Measurements from ENCODE around the gene PALS1.

The PALS1 gene

GRCh38 chr14:67241411-67242167 is at the start of gene PALS1:
Gene PALS1 (plus strand): TSS chr14:67241435. CDS start chr14:67279171, 37,736 bp downstream.
- Histone ChIP-seq H3K4me3 (ENCODE audit: low read depth in 1 of 2, low read length in 2 of 2) (peak within 1 kb of the TSS; percentile 83 to 91), H3K36me3 (ENCODE audit: control insufficient read depth in 1 of 2, insufficient read depth in 2 of 2, low read length in 2 of 2) (no peaks in the 10 kb centered on the region), H3K4me1 (ENCODE audit: control insufficient read depth in 1 of 2, insufficient read depth in 2 of 2, low read length in 2 of 2) (peaks cover 4 to 19% of the 10 kb centered on the region in 2 donors), H3K9me3 (ENCODE audit: control insufficient read depth in 1 of 2, low read length in 2 of 2) (no peaks in the 10 kb centered on the region), H3K27ac (ENCODE audit: low read length) (peak within 1 kb of the TSS; percentile 92), H3K27me3 (ENCODE audit: low read depth, low read length) (no peaks in the 10 kb centered on the region)

- Histone ChIP-seq H3K27me3 (ENCODE audit: low read depth, low read length) (no peaks in the 10 kb centered on the region), H3K9me3 (ENCODE audit: control insufficient read depth in 1 of 2, low read length in 2 of 2) (no peaks in the 10 kb centered on the region), H3K27ac (ENCODE audit: low read length) (no peak overlapping the region), H3K36me3 (ENCODE audit: control insufficient read depth in 1 of 2, insufficient read depth in 2 of 2, low read length in 2 of 2) (no peaks in the 10 kb centered on the region), H3K4me1 (ENCODE audit: control insufficient read depth in 1 of 2, insufficient read depth in 2 of 2, low read length in 2 of 2) (peaks cover 5 to 8% of the 10 kb centered on the region in 2 donors), H3K4me3 (ENCODE audit: low read depth in 1 of 2, low read length in 2 of 2) (no peak overlapping the region)
Observed at GRCh38 chr14:67191768-67192290, 49.4 kb upstream of the PALS1 start.

GRCh38 chr14:67192366-67192765 is 48.9 kb upstream of the PALS1 start:
- H3K27ac ChIP-seq (ENCODE audit: low read length) = no peak overlapping the region
- H3K4me3 ChIP-seq (ENCODE audit: low read depth in 1 of 2, low read length in 2 of 2) = no peak overlapping the region
- no peaks in the 10 kb centered on the region for H3K27me3 ChIP-seq (ENCODE audit: low read depth, low read length)
- no peaks in the 10 kb centered on the region for H3K36me3 ChIP-seq (ENCODE audit: control insufficient read depth in 1 of 2, insufficient read depth in 2 of 2, low read length in 2 of 2)
- no peaks in the 10 kb centered on the region for H3K9me3 ChIP-seq (ENCODE audit: control insufficient read depth in 1 of 2, low read length in 2 of 2)
- peaks cover 2 to 5% of the 10 kb centered on the region in 2 donors for H3K4me1 ChIP-seq (ENCODE audit: control insufficient read depth in 1 of 2, insufficient read depth in 2 of 2, low read length in 2 of 2)

GRCh38 chr14:67195279-67195678 is 46.0 kb upstream of the PALS1 start:
- H3K27me3 ChIP-seq (ENCODE audit: low read depth, low read length) = no peaks in the 10 kb centered on the region
- no peaks in the 10 kb centered on the region for H3K36me3 ChIP-seq (ENCODE audit: control insufficient read depth in 1 of 2, insufficient read depth in 2 of 2, low read length in 2 of 2)
- H3K9me3 ChIP-seq (ENCODE audit: control insufficient read depth in 1 of 2, low read length in 2 of 2) = no peaks in the 10 kb centered on the region
- H3K4me3 ChIP-seq (ENCODE audit: low read depth in 1 of 2, low read length in 2 of 2) = no peak overlapping the region
- no peak overlapping the region for H3K27ac ChIP-seq (ENCODE audit: low read length)
- no peaks in the 10 kb centered on the region for H3K4me1 ChIP-seq (ENCODE audit: control insufficient read depth in 1 of 2, insufficient read depth in 2 of 2, low read length in 2 of 2)

- Histone ChIP-seq H3K36me3 (ENCODE audit: control insufficient read depth in 1 of 2, insufficient read depth in 2 of 2, low read length in 2 of 2) (no peaks in the 10 kb centered on the region), H3K4me1 (ENCODE audit: control insufficient read depth in 1 of 2, insufficient read depth in 2 of 2, low read length in 2 of 2) (no peaks in the 10 kb centered on the region), H3K9me3 (ENCODE audit: control insufficient read depth in 1 of 2, low read length in 2 of 2) (no peaks in the 10 kb centered on the region), H3K27me3 (ENCODE audit: low read depth, low read length) (no peaks in the 10 kb centered on the region), H3K27ac (ENCODE audit: low read length) (no peak overlapping the region), H3K4me3 (ENCODE audit: low read depth in 1 of 2, low read length in 2 of 2) (no peak overlapping the region)
Observed at GRCh38 chr14:67199016-67199415, 42.2 kb upstream of the PALS1 start.

GRCh38 chr14:67207810-67208209 is 33.4 kb upstream of the PALS1 start:
- no peaks in the 10 kb centered on the region for H3K9me3 ChIP-seq (ENCODE audit: control insufficient read depth in 1 of 2, low read length in 2 of 2)
- no peaks in the 10 kb centered on the region for H3K27me3 ChIP-seq (ENCODE audit: low read depth, low read length)
- H3K4me3 ChIP-seq (ENCODE audit: low read depth in 1 of 2, low read length in 2 of 2) = no peak overlapping the region
- no peaks in the 10 kb centered on the region for H3K4me1 ChIP-seq (ENCODE audit: control insufficient read depth in 1 of 2, insufficient read depth in 2 of 2, low read length in 2 of 2)
- H3K27ac ChIP-seq (ENCODE audit: low read length) = no peak overlapping the region
- no peaks in the 10 kb centered on the region for H3K36me3 ChIP-seq (ENCODE audit: control insufficient read depth in 1 of 2, insufficient read depth in 2 of 2, low read length in 2 of 2)

- Histone ChIP-seq H3K4me1 (ENCODE audit: control insufficient read depth in 1 of 2, insufficient read depth in 2 of 2, low read length in 2 of 2) (no peaks in the 10 kb centered on the region), H3K27ac (ENCODE audit: low read length) (no peak overlapping the region), H3K9me3 (ENCODE audit: control insufficient read depth in 1 of 2, low read length in 2 of 2) (no peaks in the 10 kb centered on the region), H3K4me3 (ENCODE audit: low read depth in 1 of 2, low read length in 2 of 2) (no peak overlapping the region), H3K27me3 (ENCODE audit: low read depth, low read length) (no peaks in the 10 kb centered on the region), H3K36me3 (ENCODE audit: control insufficient read depth in 1 of 2, insufficient read depth in 2 of 2, low read length in 2 of 2) (no peaks in the 10 kb centered on the region)
Observed at GRCh38 chr14:67218126-67218525, 23.1 kb upstream of the PALS1 start.

- no peak overlapping the region for H3K27ac ChIP-seq (ENCODE audit: low read length)
- H3K36me3 ChIP-seq (ENCODE audit: control insufficient read depth in 1 of 2, insufficient read depth in 2 of 2, low read length in 2 of 2) = no peaks in the 10 kb centered on the region
- H3K27me3 ChIP-seq (ENCODE audit: low read depth, low read length) = no peaks in the 10 kb centered on the region
- no peaks in the 10 kb centered on the region for H3K9me3 ChIP-seq (ENCODE audit: control insufficient read depth in 1 of 2, low read length in 2 of 2)
- no peak overlapping the region for H3K4me3 ChIP-seq (ENCODE audit: low read depth in 1 of 2, low read length in 2 of 2)
- no peaks in the 10 kb centered on the region for H3K4me1 ChIP-seq (ENCODE audit: control insufficient read depth in 1 of 2, insufficient read depth in 2 of 2, low read length in 2 of 2)
Observed at GRCh38 chr14:67221248-67221981, 19.8 kb upstream of the PALS1 start.

- H3K27me3 ChIP-seq (ENCODE audit: low read depth, low read length) = no peaks in the 10 kb centered on the region
- H3K36me3 ChIP-seq (ENCODE audit: control insufficient read depth in 1 of 2, insufficient read depth in 2 of 2, low read length in 2 of 2) = no peaks in the 10 kb centered on the region
- H3K9me3 ChIP-seq (ENCODE audit: control insufficient read depth in 1 of 2, low read length in 2 of 2) = no peaks in the 10 kb centered on the region
- H3K27ac ChIP-seq (ENCODE audit: low read length) = no peak overlapping the region
- H3K4me1 ChIP-seq (ENCODE audit: control insufficient read depth in 1 of 2, insufficient read depth in 2 of 2, low read length in 2 of 2) = no peaks in the 10 kb centered on the region
- H3K4me3 ChIP-seq (ENCODE audit: low read depth in 1 of 2, low read length in 2 of 2) = no peak overlapping the region
Observed at GRCh38 chr14:67221982-67222328, 19.3 kb upstream of the PALS1 start.

- Histone ChIP-seq H3K4me3 (ENCODE audit: low read depth in 1 of 2, low read length in 2 of 2) (no peak overlapping the region), H3K27me3 (ENCODE audit: low read depth, low read length) (no peaks in the 10 kb centered on the region)
Observed at GRCh38 chr14:67225523-67225922, 15.7 kb upstream of the PALS1 start.

GRCh38 chr14:67228325-67228984 is 12.8 kb upstream of the PALS1 start:
- Histone ChIP-seq H3K36me3 (ENCODE audit: control insufficient read depth in 1 of 2, insufficient read depth in 2 of 2, low read length in 2 of 2) (no peaks in the 10 kb centered on the region), H3K4me3 (ENCODE audit: low read depth in 1 of 2, low read length in 2 of 2) (no peak overlapping the region), H3K27ac (ENCODE audit: low read length) (no peak overlapping the region), H3K27me3 (ENCODE audit: low read depth, low read length) (no peaks in the 10 kb centered on the region), H3K9me3 (ENCODE audit: control insufficient read depth in 1 of 2, low read length in 2 of 2) (no peaks in the 10 kb centered on the region), H3K4me1 (ENCODE audit: control insufficient read depth in 1 of 2, insufficient read depth in 2 of 2, low read length in 2 of 2) (no peaks in the 10 kb centered on the region)

More at GRCh38 chr14:67225523-67225922, 15.7 kb upstream of the PALS1 start:
- no peaks in the 10 kb centered on the region for H3K36me3 ChIP-seq (ENCODE audit: control insufficient read depth in 1 of 2, insufficient read depth in 2 of 2, low read length in 2 of 2)
- H3K4me1 ChIP-seq (ENCODE audit: control insufficient read depth in 1 of 2, insufficient read depth in 2 of 2, low read length in 2 of 2) = no peaks in the 10 kb centered on the region
- H3K27ac ChIP-seq (ENCODE audit: low read length) = no peak overlapping the region
- no peaks in the 10 kb centered on the region for H3K9me3 ChIP-seq (ENCODE audit: control insufficient read depth in 1 of 2, low read length in 2 of 2)
